ENCODE measurements around the gene TBC1D4. TPM values are rescaled to one million over a fixed set of nuclear protein-coding genes. Genes with fewer than 3 reads are reported as not detected.
"Not testable (repeated sequence)": the region's sequence is repeated elsewhere in the genome, so short reads cannot be mapped to it uniquely, and the experiment has no call there.

The TBC1D4 gene
- total RNA-seq, 2 donors from 2014 or later: 64.3 to 162 TPM

GRCh38 chr13:75296641-75297040 is 185.3 kb downstream of the TBC1D4 start:
- DNase-seq (ENCODE audit: low spot score): no peak
- H3K9me3 ChIP-seq: no peaks in the 10 kb centered on the region
- no peak for TF ChIP-seq CTCF (IDR thresholded peaks at IDR 0.05)
- H3K27me3 ChIP-seq: no peaks in the 10 kb centered on the region
- H3K4me1 ChIP-seq: no peaks in the 10 kb centered on the region
- H3K4me3 ChIP-seq: no peak overlapping the region
- peaks cover 8% of the 10 kb centered on the region for H3K36me3 ChIP-seq
- no peak overlapping the region for H3K27ac ChIP-seq

- H3K36me3 ChIP-seq: peaks cover 8% of the 10 kb centered on the region
- TF ChIP-seq CTCF (IDR thresholded peaks at IDR 0.05): no peak
Measured at GRCh38 chr13:75295201-75295600, 186.8 kb downstream of the TBC1D4 start.

GRCh38 chr13:75294110-75294509 is 187.9 kb downstream of the TBC1D4 start:
- Histone ChIP-seq H3K27ac (no peak overlapping the region), H3K36me3 (peaks cover 5% of the 10 kb centered on the region), H3K9me3 (no peaks in the 10 kb centered on the region), H3K4me1 (no peaks in the 10 kb centered on the region), H3K27me3 (no peaks in the 10 kb centered on the region), H3K4me3 (no peak overlapping the region)
- no peak for TF ChIP-seq CTCF (IDR thresholded peaks at IDR 0.05)
- DNase-seq (ENCODE audit: low spot score): no peak

More at GRCh38 chr13:75295201-75295600, 186.8 kb downstream of the TBC1D4 start:
- no peaks in the 10 kb centered on the region for H3K9me3 ChIP-seq
- no peak for DNase-seq (ENCODE audit: low spot score)
- H3K27ac ChIP-seq: no peak overlapping the region
- H3K4me3 ChIP-seq: no peak overlapping the region
- H3K27me3 ChIP-seq: no peaks in the 10 kb centered on the region
- no peaks in the 10 kb centered on the region for H3K4me1 ChIP-seq

- Histone ChIP-seq H3K27ac (no peak overlapping the region), H3K36me3 (peaks cover 30% of the 10 kb centered on the region), H3K4me1 (no peaks in the 10 kb centered on the region), H3K4me3 (no peak overlapping the region), H3K27me3 (no peaks in the 10 kb centered on the region), H3K9me3 (no peaks in the 10 kb centered on the region)
- DNase-seq (ENCODE audit: low spot score): no peak
- no peak for TF ChIP-seq CTCF (IDR thresholded peaks at IDR 0.05)
Measured at GRCh38 chr13:75285310-75285709, 196.7 kb downstream of the TBC1D4 start.

GRCh38 chr13:75279834-75280369 is 202.1 kb downstream of the TBC1D4 start:
- DNase-seq (ENCODE audit: low spot score): no peak
- H3K4me1 ChIP-seq: no peaks in the 10 kb centered on the region
- H3K36me3 ChIP-seq: peaks cover 16% of the 10 kb centered on the region
- H3K27ac ChIP-seq: no peak overlapping the region
- no peaks in the 10 kb centered on the region for H3K9me3 ChIP-seq
- no peak for TF ChIP-seq CTCF (IDR thresholded peaks at IDR 0.05)
- H3K27me3 ChIP-seq: no peaks in the 10 kb centered on the region
- H3K4me3 ChIP-seq: no peak overlapping the region

GRCh38 chr13:75273695-75274094 is 208.3 kb downstream of the TBC1D4 start:
- not testable (repeated sequence) for H3K4me1 ChIP-seq; DNase-seq (ENCODE audit: low spot score); H3K27me3 ChIP-seq; H3K36me3 ChIP-seq; H3K27ac ChIP-seq; H3K9me3 ChIP-seq; H3K4me3 ChIP-seq

All from right atrium auricular region (tissue), 2 donors.